A549 (cell line): ENCODE results near the gene THADA.

ENCODE experiments used
- CTCF ChIP-seq: fragments of >200 bp; sonication (Bioruptor Twin); formaldehyde crosslinking; IDR thresholded peaks from 3 replicates; pipeline ENCODE4 v1.5.1; 2016
- EP300 ChIP-seq, 2 experiments: fragments of >200 bp; sonication (Bioruptor Twin); formaldehyde crosslinking; IDR thresholded peaks; 2 replicates in 1 of 2; 3 replicates in 1 of 2; pipeline ENCODE4 v1.6.1; 2016 to 2017
- ESRRA ChIP-seq: fragments of 150-350 bp; IDR thresholded peaks from 2 replicates; pipeline ENCODE4 v1.6.1; 2014; ENCODE audit warnings: mild to moderate bottlenecking, low read length, borderline replicate concordance
- GATA3 ChIP-seq: IDR thresholded peaks from 2 replicates; pipeline ENCODE4 v1.6.1; 2012; ENCODE audit warnings: borderline replicate concordance
- NFE2L2 ChIP-seq: fragments of 150-350 bp; conservative IDR thresholded peaks from 2 replicates; pipeline ENCODE4 v1.6.1; 2014; ENCODE audit warnings: low read length

DNA sequence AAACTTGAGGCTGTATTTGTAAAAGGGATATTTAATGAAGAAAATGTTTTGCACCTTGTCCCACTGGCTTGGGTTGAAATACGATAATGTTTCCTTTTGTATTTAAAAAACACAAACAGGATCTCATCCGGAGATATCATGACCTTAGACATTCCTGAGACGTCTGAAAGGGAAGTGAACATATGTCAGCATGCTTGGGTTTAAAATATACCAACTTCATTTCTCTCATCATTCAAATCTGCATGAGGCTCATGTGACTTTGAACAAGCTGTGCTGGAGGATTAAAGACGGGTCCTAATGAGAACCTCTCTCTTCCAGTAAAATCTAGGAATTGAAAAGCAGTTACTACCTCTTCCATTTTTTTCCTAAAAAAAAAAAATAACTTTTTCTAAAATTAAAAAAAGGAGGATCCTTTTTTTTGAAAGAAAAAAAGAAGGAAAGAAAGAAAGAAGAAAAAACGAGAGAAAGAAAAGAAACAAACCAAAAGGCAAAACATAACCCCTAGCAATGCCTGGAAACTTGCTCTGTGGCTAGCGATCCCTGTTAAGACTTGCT is 262.7 kb downstream of the THADA start:
- TF ChIP-seq CTCF (no peak), NFE2L2 (no peak), GATA3 (no peak), ESRRA (no peak), EP300 (IDR thresholded peaks at IDR 0.05) (no peak)
